ENCODE measurements around the gene ZC3H6.

The ZC3H6 gene, protein sequence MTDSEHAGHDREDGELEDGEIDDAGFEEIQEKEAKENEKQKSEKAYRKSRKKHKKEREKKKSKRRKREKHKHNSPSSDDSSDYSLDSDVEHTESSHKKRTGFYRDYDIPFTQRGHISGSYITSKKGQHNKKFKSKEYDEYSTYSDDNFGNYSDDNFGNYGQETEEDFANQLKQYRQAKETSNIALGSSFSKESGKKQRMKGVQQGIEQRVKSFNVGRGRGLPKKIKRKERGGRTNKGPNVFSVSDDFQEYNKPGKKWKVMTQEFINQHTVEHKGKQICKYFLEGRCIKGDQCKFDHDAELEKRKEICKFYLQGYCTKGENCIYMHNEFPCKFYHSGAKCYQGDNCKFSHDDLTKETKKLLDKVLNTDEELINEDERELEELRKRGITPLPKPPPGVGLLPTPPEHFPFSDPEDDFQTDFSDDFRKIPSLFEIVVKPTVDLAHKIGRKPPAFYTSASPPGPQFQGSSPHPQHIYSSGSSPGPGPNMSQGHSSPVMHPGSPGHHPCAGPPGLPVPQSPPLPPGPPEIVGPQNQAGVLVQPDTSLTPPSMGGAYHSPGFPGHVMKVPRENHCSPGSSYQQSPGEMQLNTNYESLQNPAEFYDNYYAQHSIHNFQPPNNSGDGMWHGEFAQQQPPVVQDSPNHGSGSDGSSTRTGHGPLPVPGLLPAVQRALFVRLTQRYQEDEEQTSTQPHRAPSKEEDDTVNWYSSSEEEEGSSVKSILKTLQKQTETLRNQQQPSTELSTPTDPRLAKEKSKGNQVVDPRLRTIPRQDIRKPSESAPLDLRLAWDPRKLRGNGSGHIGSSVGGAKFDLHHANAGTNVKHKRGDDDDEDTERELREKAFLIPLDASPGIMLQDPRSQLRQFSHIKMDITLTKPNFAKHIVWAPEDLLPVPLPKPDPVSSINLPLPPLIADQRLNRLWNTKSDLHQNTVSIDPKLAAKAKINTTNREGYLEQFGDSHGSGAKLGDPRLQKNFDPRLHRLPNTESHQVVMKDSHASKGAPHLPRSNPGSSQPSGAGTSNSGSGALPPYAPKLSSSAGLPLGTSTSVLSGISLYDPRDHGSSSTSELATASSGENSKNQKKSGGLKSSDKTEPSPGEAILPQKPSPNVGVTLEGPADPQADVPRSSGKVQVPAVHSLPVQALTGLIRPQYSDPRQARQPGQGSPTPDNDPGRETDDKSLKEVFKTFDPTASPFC

DNA sequence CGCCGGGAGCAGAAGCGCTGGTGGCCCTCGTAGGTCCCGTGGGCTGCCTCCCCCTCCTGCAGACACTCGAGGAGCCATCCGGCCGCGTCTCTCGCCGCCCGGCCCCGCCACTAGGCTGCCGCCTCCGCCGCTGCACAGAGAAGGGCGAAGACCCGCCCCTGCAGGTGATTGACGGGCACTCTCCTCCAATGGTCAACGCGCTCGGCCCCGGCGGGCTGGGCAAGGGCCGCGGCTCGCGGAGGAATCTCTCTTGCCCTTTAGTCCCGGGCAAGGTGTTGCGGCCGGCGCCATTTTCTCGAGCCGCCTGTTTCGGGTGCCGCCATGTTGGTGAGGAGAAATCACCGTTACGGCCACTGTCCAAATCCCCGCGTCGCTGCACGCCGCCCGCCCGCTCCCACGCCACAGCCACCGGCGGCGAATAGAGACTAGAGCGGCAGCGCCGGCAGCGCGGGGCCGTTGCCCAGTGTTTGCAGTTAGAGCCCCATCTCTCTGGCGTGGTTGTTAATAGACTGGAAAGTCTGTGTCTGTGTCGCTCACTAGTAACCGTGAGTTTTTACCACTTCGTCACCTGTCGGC is at the start of gene ZC3H6:
Gene ZC3H6, plus strand, starts transcription at position 287 of the 576 bp plus-strand sequence. CDS start 398 bp downstream, outside the sequence.
- peak; percentile 100 for DNase-seq (ENCODE audit: low read depth in 1 of 2, low spot score in 1 of 2)

DNA sequence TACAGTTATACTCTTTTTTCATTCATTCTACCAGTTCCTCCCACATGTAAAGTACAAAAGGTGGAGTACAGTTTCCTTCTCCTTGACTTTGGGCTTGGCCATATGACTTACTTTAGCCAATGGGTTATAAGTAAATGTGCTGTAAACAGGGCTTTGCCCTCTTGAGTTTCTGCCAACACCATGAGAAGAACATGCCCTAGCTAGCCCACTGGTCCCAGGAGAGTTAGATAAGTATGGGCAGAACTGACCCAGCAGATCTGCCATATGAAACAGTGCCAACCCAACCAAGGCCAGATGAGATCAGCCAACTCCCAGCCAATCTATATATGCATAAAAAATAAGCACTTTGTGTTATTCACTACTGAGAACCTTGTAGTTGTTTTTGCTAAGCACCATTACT is 46.0 kb upstream of the ZC3H6 start:
- no peak for DNase-seq (ENCODE audit: low read depth in 1 of 2, low spot score in 1 of 2)

DNA sequence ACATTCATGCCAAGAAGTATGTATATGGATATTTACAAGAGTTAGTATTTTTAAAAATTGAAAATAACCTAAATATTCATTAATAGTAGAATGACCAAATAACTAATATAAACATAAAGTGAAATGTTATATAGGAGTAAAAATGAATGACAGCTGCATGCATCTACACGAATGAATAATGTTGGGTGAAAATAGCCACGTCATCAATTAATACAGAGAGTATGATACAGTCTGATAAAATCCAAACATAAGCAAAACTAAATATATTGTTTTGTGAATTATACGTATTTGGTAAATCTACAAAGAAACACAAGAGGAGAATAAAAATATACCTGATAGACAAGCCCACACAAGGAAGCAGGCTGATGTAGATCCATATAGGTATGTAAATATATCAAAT is 45.0 kb upstream of the ZC3H6 start:
- DNase-seq (ENCODE audit: low read depth in 1 of 2, low spot score in 1 of 2), result no peak

DNA sequence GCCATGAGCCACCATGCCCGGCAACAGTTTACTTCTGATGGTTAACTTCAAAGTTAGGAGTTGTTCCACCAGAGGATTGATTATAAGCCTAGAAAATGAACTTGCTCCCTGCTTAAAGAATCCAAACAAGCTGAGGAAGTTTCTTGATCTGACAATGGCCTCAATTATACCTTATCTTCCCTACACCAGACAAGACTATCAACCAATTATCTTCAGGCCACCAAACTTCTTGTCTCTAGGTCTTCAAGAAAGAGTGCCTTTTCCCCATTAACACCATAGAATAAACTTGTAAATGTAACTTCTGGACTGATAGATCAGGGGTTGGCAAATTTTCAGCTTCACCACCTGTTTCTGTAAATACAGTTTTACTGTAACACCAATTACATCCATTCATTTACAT is 35.5 kb upstream of the ZC3H6 start:
- DNase-seq (ENCODE audit: low read depth in 1 of 2, low spot score in 1 of 2), result no peak

DNA sequence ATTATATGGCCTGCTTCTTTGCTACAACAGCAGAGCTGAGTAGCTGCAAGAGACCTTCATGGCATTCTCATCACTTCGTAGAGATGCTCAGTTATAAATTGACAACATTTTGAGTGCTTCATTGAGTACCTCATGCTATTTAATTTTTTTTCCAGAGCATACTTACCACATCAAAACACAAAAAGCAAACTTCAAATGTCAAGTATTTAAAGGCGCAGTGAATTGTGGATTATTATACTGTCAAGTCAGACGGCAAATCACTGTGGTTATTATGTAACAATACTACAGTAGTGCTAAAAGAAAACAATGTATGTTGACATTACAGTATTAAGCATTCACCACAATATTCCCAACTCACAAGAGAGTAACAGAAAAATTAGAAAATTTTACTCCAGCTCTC is 33.0 kb upstream of the ZC3H6 start:
- no peak for DNase-seq (ENCODE audit: low read depth in 1 of 2, low spot score in 1 of 2)

DNA sequence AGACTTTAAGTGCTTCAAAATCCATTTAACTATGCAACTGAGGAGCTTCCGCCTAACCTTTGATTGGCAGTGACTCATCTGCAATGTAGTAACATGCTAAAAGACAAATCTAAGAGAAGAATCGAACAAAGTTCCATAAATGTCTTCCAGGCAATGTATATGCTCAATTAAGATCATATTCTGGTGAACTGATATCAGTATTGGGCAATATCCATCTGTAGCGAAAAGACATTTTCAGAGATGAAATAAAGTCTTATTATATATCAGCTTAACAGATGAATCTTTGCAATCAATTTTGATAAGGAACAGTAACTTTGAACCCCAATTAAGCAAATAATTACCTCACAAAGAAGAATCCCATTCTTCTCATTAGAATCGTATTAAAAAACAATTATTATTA is 32.2 kb upstream of the ZC3H6 start:
- DNase-seq (ENCODE audit: low read depth in 1 of 2, low spot score in 1 of 2), result no peak

DNA sequence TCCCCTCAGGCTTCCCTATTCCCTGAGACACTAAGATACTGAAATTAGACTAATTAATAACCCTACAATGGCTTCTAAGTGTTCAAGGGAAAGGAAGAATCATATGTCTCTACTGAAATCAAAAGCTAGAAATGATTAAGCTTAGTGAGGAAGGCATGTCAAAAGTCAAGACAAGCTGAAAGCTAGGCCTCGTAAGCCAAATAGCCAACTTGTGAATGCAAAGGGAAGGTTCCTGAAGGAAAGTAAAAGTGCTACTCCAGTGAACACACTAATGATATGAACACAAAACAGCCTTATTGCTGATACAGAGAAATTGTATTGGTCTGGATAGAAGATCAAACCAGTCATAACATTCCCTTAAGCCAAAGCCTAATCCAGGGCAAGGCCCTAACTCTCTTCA is 30.5 kb upstream of the ZC3H6 start:
- no peak for DNase-seq (ENCODE audit: low read depth in 1 of 2, low spot score in 1 of 2)

DNA sequence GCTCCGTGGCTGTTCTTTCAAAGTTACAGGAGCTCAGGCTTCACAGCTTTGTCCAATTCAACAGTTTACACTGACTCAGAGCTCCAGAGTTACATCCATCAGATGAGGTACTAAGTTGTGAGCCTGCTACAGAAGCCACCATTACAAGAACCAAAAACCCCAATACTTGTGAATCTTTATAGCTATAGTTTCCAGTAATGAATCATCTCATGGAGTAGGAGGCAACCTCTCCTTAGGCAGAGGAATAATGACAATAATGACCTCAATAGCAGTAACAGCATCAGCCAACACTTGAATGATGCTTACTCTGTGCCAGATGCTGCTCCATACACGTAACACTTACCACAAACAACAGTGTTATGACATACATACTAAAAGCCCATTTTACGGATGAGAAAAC is 24.1 kb upstream of the ZC3H6 start:
- DNase-seq (ENCODE audit: low read depth in 1 of 2, low spot score in 1 of 2), result no peak

DNA sequence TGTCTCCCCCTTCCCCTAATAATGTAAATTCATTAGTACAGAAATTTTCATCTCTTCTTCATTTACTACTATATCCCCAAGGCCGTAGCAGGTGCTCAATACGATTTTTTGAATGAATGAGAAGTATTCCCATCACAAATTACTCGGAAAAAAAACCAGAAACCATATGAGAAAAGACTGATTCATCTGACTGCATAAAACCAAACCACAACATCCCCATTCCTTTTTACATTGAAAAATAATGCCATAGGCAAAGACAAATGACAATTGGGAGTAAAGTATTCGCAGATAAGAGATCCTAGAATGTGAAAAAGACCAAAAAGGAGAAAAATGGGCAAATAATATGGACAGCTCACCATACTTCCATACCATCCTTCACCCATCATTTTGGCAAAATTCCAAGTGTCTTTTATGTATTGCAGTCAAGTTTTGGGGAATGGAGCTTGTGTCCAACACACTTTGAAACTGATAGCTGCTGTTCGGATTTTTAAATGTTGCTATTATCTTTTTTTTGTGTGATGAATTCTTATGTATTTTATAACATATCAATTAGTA is 22.1 kb upstream of the ZC3H6 start:
- DNase-seq (ENCODE audit: low read depth in 1 of 2, low spot score in 1 of 2), result no peak

DNA sequence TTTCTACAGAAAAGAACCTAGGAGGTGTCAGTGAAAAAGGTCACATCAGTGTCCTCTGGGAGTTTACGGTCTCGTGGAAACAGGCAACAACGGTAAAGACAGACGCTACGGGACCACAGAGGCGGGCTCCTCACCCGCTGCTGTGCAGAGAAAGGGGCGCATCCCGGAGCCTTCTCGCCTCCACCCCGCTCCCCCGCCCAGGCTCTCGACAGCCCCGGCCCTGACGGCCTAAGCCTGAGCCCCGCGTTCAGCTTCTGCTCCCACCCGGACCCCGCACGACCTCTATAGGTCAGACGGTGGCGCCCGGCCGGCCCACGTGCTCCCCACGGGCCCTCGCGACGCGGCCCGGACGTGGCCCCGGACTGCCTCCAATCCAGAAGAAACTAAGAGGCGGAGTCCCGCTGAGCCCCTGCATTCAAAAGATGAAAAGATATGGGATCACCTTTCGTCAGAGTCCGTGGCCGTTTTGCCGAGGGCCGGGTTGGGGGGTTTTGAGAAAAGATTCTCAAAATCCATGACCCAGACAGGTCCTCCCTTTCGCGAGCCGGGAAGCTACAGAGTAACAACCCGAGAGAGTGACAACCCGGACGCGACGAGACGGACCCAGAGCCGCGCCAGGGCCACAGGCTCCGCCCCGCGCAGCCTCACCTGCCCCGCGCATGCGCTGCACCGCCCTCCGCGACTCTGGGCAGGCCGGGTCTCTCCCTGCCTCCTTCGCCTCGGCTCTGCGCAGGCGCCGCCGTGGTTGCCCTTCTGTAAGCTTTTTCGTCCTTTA is 20.7 kb upstream of the ZC3H6 start, which contains the start of gene ZC3H8:
Gene ZC3H8, minus strand, starts transcription at position 577 of the 775 bp plus-strand sequence. Its CDS starts 61 bp downstream, at position 516.
- DNase-seq (ENCODE audit: low read depth in 1 of 2, low spot score in 1 of 2), result peak; percentile 89 to 95

DNA sequence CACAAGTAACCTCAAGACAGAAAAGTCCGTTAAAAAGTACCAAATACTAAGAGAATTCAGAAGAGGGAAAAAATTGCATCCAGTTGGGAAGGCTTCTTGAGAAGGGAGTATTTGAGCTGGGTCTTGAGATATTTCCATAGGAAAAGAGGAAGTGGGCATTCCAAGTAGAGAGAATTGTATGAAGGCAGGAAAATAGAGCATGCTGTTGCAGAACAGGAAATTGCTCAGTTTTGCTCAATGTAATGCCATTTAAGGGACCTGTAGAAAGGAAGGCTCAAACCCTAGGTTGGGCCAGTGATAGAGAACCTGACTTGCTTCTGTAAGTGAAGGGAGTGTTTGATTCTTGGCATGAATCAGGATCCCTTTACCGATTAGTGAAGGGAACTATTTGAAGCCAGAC is 19.5 kb upstream of the ZC3H6 start:
- DNase-seq (ENCODE audit: low read depth in 1 of 2, low spot score in 1 of 2), result no peak

DNA sequence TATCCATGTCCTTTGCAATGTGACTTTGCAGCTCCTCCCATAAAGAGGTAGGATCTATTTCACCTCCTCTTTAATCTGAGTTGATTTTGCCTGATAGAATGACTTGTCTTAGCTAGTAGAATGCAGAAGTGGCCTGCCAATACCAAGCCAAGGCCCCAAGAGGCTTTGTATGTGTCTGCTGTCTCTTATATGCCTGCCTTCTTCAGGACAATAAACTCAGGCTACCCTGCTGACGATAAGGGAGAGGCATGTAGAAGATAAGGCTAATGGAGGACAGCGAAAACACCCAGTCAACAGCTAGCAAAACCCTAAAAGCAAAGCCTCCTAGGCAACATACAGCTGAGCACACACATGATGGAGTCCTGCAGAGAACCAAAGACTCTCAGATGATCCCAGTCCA is 18.7 kb upstream of the ZC3H6 start:
- no peak for DNase-seq (ENCODE audit: low read depth in 1 of 2, low spot score in 1 of 2)

DNA sequence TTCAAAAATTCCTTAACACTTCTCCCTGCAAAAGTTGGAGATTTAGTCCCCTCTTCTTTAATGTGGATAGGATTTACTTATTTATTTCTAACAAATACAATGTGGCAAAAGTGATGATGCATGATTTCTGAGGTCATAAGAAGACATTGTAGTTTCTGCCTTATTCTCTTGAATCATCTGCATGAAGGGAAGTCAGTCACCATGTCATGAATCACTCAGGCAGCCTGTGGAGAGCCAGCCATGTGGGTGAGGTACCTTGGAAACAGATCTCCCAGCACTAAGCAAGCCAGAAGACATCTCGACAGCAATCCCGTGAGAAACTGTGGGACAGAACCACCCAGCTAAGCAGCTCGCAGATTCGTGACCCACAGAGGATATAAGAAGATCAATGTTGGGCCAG is 17.8 kb upstream of the ZC3H6 start:
- DNase-seq (ENCODE audit: low read depth in 1 of 2, low spot score in 1 of 2), result no peak

DNA sequence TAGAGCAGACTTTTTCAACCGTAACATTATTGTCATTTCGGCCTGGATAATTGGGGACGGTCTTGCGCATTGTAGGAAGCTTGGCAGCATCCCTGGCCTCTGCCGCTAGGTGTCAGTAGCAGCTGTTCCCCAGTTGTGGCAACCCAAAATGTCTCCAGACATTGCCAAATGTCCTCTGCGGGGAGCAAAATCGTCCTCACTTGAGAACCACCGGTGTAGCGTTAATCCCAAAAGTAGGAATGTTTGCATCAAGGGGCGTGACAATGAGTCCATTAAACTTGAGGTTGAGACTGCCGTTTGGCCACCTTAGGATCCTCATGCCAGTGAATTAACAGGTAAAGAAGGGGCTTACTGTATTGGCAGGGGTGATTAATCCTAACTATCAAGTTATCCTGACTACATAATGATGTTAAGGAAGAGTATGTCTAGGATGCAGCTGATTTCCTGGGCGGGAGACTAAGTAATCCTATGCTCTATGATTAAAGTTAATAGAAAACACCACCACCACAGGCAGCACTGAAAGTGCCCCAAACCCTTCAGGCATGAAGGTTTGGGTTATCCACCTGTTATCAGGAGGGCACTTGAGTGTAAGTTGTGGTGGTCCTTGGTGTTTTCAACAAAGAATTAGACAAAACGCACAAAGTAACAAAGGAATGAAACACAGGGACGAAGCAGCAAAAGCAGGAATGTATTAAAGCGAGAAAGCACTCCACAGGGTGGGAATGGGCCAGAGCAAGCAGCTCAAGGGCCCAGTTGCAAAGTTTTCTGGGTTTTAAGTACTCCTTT is 15.7 kb upstream of the ZC3H6 start:
- DNase-seq (ENCODE audit: low read depth in 1 of 2, low spot score in 1 of 2), result peak; percentile 67 to 68

DNA sequence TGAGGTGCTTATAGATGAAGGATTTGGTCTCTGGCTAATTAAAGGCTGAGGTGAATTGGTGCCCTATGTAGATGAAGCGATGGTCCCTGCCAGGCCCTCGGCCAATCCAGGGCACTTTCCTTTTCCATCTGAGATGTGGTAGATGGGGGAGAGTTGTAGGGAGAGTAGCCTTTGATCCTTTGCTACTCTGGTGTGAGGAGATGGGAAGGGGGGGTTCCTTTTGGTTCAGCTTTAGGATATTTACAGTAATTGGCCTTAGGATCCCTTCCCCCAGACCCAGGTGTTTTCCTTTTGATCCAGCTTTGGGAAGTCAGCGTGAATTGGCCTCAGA is 15.1 kb upstream of the ZC3H6 start:
- no peak for DNase-seq (ENCODE audit: low read depth in 1 of 2, low spot score in 1 of 2)

DNA sequence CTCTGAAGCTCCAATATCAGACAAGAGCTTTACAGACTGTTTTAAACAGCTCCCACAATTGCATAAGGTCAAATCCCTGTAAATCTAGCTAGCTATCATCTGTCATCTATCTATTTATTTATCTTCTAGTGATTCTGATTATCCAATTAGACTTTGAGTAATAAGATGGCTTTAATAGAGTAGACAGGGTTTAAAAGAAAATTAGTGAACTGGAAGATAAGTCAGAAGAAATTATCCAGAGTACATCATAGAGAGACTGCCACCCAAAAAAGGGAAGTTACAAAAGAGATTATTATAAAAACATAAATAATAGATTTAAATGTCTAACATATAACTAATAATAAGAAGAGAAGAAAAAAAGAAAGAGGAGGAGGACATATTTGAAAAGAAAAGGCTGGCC is 12.5 kb upstream of the ZC3H6 start:
- no peak for DNase-seq (ENCODE audit: low read depth in 1 of 2, low spot score in 1 of 2)

DNA sequence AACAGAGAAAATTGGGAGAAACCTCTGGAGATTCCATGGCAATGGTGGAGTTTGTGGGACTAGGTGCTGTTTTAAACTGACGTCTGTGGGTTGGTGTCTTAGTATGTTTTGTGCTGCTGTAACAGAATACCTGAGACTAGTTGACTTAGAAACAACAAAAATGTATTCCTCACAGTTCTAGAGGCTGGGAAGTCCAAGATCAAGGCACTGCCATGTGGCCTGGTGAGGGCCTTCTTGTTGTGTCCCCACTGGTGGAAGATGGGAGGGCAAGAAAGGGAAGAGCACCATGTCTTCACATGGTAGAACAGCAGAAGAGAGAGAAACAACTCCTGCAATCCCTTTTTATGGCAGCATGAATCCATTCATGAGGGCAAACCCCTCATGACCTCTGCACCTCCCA is 6.8 kb upstream of the ZC3H6 start:
- DNase-seq (ENCODE audit: low read depth in 1 of 2, low spot score in 1 of 2), result no peak

DNA sequence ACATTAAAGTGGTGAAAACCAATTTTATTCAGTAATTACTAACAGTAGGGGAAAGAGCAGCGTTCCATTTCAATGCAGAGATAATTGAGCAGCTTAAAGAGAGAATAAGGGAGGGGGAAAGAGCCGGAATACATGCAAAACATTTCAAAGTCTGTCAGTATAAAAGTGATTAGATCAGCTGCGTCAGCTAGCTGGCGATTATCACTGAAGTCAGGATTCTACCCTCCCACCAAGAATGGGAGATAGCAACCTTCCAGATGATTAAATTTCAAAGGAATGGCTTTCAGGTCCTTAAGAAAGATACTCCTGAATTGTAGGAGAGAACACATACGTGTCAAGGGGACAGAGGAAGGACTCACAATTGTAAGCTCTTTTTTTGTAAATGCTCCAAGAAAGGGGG is 2.7 kb upstream of the ZC3H6 start:
- DNase-seq (ENCODE audit: low read depth in 1 of 2, low spot score in 1 of 2), result no peak

DNA sequence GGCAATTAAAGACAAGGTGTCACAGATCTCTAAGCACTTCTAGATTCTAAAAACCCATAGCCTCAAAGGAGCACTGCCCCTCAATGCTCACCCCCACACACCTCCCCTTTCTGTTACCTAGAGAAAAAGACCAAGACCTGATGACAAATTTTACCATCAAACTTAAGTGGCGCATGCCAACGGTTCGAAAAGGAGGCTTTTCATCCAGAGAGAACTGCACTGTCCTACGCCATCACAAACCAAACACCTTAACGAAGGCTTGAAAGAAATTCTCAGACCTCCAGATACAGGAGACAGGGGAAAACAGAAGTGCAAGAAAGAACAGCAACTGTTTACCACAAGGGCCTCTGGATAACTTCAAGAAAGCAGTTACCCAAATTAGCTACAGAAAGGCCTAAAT is 2.0 kb upstream of the ZC3H6 start:
- no peak for DNase-seq (ENCODE audit: low read depth in 1 of 2, low spot score in 1 of 2)

All from activated T-helper 1 cell treated with anti-CD3 and anti-CD28 coated beads, Interleukin-2, amount 50 U/mL, for 16 hours (primary cell).